Liver (tissue), 9 donors: Measurements from ENCODE around the gene RGS9BP. TPM values are rescaled to one million over a fixed set of nuclear protein-coding genes. Genes with fewer than 3 reads are reported as not detected.

ENCODE experiments used
- DNase-seq: peaks from one replicate; pipeline ENCODE4 v3.0.0-alpha.2; 2017; ENCODE audit warnings: low spot score
- H3K27ac ChIP-seq, 2 donors: one replicate each; pipeline ENCODE4 v1.7.0; 2013; ENCODE audit warnings: inconsistent platforms in 2 of 2, low read length in 2 of 2, control low read depth in 1 of 2, low read depth in 1 of 2, mild to moderate bottlenecking in 1 of 2
- H3K27me3 ChIP-seq, 4 donors: one replicate each; pipeline versions ENCODE4 v1.6.1 to v1.7.0; 2013; ENCODE audit warnings: low read length in 3 of 4, inconsistent platforms in 1 of 4, mild to moderate bottlenecking in 1 of 4, moderate library complexity in 1 of 4; ENCODE audit not compliant: control insufficient read depth in 4 of 4, insufficient read depth in 4 of 4
- H3K36me3 ChIP-seq, 4 donors: one replicate each; pipeline versions ENCODE4 v1.6.1 to v1.7.0; 2013; ENCODE audit warnings: low read length in 3 of 4, mild to moderate bottlenecking in 3 of 4, low read depth in 1 of 4, moderate library complexity in 1 of 4; ENCODE audit not compliant: control insufficient read depth in 4 of 4, insufficient read depth in 3 of 4
- H3K4me1 ChIP-seq, 4 donors: one replicate each; pipeline versions ENCODE4 v1.6.1 to v1.7.0; 2013; ENCODE audit warnings: low read length in 3 of 4, mild to moderate bottlenecking in 3 of 4, moderate library complexity in 1 of 4; ENCODE audit not compliant: control insufficient read depth in 4 of 4, insufficient read depth in 4 of 4
- H3K4me3 ChIP-seq, 3 donors: one replicate each; pipeline versions ENCODE4 v1.6.1 to v1.7.0; 2013; ENCODE audit warnings: low read length in 3 of 3, control low read depth in 1 of 3, low read depth in 1 of 3, mild to moderate bottlenecking in 1 of 3
- H3K9ac ChIP-seq, 2 donors: one replicate each; pipeline ENCODE4 v1.7.0; 2013; ENCODE audit warnings: low read length in 2 of 2, mild to moderate bottlenecking in 2 of 2, moderate library complexity in 2 of 2, control low read depth in 1 of 2, low read depth in 1 of 2
- H3K9me3 ChIP-seq, 4 donors: one replicate each; pipeline versions ENCODE4 v1.6.1 to v1.7.0; 2013; ENCODE audit warnings: low read length in 3 of 4; ENCODE audit not compliant: control insufficient read depth in 4 of 4
- EGR1 ChIP-seq, 2 donors: IDR thresholded peaks; 2 replicates each; pipeline ENCODE4 v1.6.1; 2016 to 2018; ENCODE audit warnings: antibody characterized with exemption in 2 of 2, low read depth in 2 of 2
- FOXA1 ChIP-seq: IDR thresholded peaks from 2 replicates; pipeline ENCODE4 v1.6.1; 2016; ENCODE audit warnings: antibody characterized with exemption
- FOXA2 ChIP-seq: IDR thresholded peaks from 2 replicates; pipeline ENCODE4 v1.6.1; 2016; ENCODE audit warnings: antibody characterized with exemption
- GABPA ChIP-seq, 2 donors: IDR thresholded peaks in 1 of 2; conservative IDR thresholded peaks in 1 of 2; 2 replicates each; pipeline ENCODE4 v1.6.1; 2016; ENCODE audit warnings: antibody characterized with exemption in 2 of 2, mild to moderate bottlenecking in 1 of 2, moderate library complexity in 1 of 2
- HNF4A ChIP-seq, 2 donors: conservative IDR thresholded peaks; 2 replicates each; pipeline ENCODE4 v1.6.1; 2016; ENCODE audit warnings: antibody characterized with exemption in 2 of 2, mild to moderate bottlenecking in 2 of 2
- HNF4G ChIP-seq: IDR thresholded peaks from 2 replicates; pipeline ENCODE4 v1.6.1; 2016; ENCODE audit warnings: antibody characterized with exemption
- NR2F2 ChIP-seq: IDR thresholded peaks from 2 replicates; pipeline ENCODE4 v1.6.1; 2016; ENCODE audit warnings: antibody characterized with exemption
- RAD21 ChIP-seq, 2 donors: IDR thresholded peaks; 2 replicates each; pipeline ENCODE4 v1.6.1; 2016; ENCODE audit warnings: antibody characterized with exemption in 2 of 2, mild to moderate bottlenecking in 2 of 2
- RXRA ChIP-seq, 2 donors: IDR thresholded peaks; 2 replicates each; pipeline ENCODE4 v1.6.1; 2017 to 2018; ENCODE audit warnings: antibody characterized with exemption in 2 of 2, mild to moderate bottlenecking in 1 of 2
- SP1 ChIP-seq: IDR thresholded peaks from 2 replicates; pipeline ENCODE4 v1.6.1; 2018; ENCODE audit warnings: antibody characterized with exemption, mild to moderate bottlenecking
- TAF1 ChIP-seq: conservative IDR thresholded peaks from 2 replicates; pipeline ENCODE4 v1.6.1; 2016; ENCODE audit warnings: antibody characterized with exemption, mild to moderate bottlenecking
- YY1 ChIP-seq: IDR thresholded peaks from 2 replicates; pipeline ENCODE4 v1.6.1; 2016; ENCODE audit warnings: antibody characterized with exemption, mild to moderate bottlenecking
- WGBS: extraction: QIAGEN DNeasy Blood & Tissue Kit; methylation state at CpG from one replicate; pipeline ENCODE4 v1.1.7; 2013; 5-methylcytosine and 5-hydroxymethylcytosine counted together
- polyA plus RNA-seq, 2 donors: library from polyadenylated mRNA; stranded (reverse) in 1 of 2; unstranded in 1 of 2; fragments of 200-250 nt in 1 of 2; fragments of >200 nt in 1 of 2; fragmentation: Nextera tagmentation in 1 of 2; extraction: Ambion mirVana in 1 of 2; gene quantifications; one replicate each; pipeline versions ENCODE4 v1.2.1 to v1.2.3, GENCODE V29; 2013 to 2015
- total RNA-seq, 2 donors: library from RNA; depleted of rRNA; stranded (reverse); fragments of >200 nt; gene quantifications; one replicate each; pipeline ENCODE4 v1.2.3, GENCODE V29; 2014
- TF ChIP-seq, protein P1 (sequence below): IDR thresholded peaks from 2 replicates; pipeline ENCODE4 v1.6.1; 2016; ENCODE audit warnings: antibody characterized with exemption
- TF ChIP-seq, protein P2 (sequence below): IDR thresholded peaks from 2 replicates; pipeline ENCODE4 v1.6.1; 2016; ENCODE audit warnings: antibody characterized with exemption
- TF ChIP-seq, protein P3 (sequence below): fragments of 150-350 bp; IDR thresholded peaks from 2 replicates; pipeline ENCODE4 v1.5.1; 2017; ENCODE audit warnings: improper control_type of control experiment, low read depth, low read length; ENCODE audit not compliant: missing input control
- TF ChIP-seq, protein P4 (sequence below): IDR thresholded peaks from 2 replicates; pipeline ENCODE4 v1.6.1; 2016; ENCODE audit warnings: antibody characterized with exemption
- TF ChIP-seq, protein P5 (sequence below): IDR thresholded peaks from 2 replicates; pipeline ENCODE4 v1.6.1; 2016; ENCODE audit warnings: antibody characterized with exemption, mild to moderate bottlenecking
- donor health status: healthy.
- donor health status: healthy.
- donor health status: healthy.
- donor health status: healthy.
- donor health status: healthy.

RGS9BP gene
- total and polyA plus RNA-seq, 4 donors, result under 0.01 to 0.05 (median 0.01) TPM; not detected in 1

DNA sequence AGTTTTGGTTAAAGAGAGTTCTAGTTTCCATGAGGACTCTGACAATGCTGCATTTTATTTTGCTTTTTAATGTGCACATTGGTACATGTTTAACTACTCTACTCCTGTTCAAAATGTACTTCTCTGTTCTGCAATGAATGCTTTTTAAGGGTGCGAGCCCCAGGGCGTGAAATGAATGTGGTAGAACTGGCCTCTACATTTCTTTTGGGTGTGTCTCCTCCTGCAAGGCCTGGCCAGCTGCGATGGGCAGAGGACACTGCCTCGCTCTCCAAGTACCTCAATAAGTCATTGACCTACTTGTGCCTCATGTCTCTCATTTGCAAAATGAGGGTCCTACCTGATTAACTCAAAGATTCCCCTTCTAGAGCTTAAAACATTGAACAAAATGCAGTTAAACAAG is 6.7 kb downstream of the RGS9BP start:
- Histone ChIP-seq H3K9me3 (no peaks in the 10 kb centered on the region), H3K36me3 (no peaks in the 10 kb centered on the region), H3K4me3 (no peak overlapping the region), H3K27ac (no peak overlapping the region), H3K9ac (no peak overlapping the region), H3K27me3 (no peaks in the 10 kb centered on the region), H3K4me1 (no peaks in the 10 kb centered on the region)
- TF ChIP-seq RAD21 (IDR thresholded peaks at IDR 0.05) (no peak), FOXA1 (no peak), EGR1 (IDR thresholded peaks at IDR 0.05; ENCODE audit: low read depth in 2 of 2) (no peak), TAF1 (no peak), FOXA2 (no peak), NR2F2 (no peak)
- TF ChIP-seq, protein P1, sequence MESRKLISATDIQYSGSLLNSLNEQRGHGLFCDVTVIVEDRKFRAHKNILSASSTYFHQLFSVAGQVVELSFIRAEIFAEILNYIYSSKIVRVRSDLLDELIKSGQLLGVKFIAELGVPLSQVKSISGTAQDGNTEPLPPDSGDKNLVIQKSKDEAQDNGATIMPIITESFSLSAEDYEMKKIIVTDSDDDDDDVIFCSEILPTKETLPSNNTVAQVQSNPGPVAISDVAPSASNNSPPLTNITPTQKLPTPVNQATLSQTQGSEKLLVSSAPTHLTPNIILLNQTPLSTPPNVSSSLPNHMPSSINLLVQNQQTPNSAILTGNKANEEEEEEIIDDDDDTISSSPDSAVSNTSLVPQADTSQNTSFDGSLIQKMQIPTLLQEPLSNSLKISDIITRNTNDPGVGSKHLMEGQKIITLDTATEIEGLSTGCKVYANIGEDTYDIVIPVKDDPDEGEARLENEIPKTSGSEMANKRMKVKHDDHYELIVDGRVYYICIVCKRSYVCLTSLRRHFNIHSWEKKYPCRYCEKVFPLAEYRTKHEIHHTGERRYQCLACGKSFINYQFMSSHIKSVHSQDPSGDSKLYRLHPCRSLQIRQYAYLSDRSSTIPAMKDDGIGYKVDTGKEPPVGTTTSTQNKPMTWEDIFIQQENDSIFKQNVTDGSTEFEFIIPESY, result no peak
- WGBS, result 82% methylated on average over 4 of the region's 4 CpGs
- no peak for DNase-seq

DNA sequence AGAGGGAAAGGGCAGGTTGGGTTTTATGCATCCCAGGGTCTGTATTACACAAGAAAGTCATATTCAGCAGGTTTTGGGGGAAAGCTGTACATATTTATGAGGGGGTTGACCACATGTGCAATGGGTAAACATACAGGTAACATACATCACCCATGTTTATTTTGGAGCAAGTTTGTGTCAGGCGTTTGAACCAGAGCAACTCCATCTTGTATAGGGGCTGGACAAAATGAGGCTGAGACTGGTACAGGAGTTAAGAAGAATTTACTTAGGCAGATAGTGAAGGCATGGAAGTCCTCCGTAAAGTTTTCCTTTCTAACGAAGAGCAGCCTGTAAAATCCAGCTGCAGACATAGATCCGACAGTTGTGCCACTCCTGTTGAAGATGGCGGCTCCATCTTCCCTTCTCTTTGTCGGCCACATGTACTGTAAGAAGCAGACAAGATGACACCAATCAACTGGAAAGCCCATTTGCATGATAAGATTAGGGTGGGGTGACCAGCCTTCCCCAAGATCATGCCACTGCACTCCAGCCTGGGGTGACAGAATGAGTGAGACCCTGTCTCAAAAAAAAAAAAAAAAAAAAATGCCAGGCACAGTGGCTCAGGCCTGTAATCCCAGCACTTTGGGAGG is 11.3 kb downstream of the RGS9BP start:
- no peak overlapping the region for H3K27ac ChIP-seq
- peaks cover 0 to 9% (median 5%) of the 10 kb centered on the region in 4 donors for H3K4me1 ChIP-seq
- no peak for DNase-seq
- H3K27me3 ChIP-seq, result no peaks in the 10 kb centered on the region
- TF ChIP-seq, protein P2, sequence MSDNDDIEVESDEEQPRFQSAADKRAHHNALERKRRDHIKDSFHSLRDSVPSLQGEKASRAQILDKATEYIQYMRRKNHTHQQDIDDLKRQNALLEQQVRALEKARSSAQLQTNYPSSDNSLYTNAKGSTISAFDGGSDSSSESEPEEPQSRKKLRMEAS, result no peak
- no peak for TF ChIP-seq NR2F2
- no peak for TF ChIP-seq FOXA1
- no peaks in the 10 kb centered on the region for H3K36me3 ChIP-seq
- H3K9ac ChIP-seq, result no peak overlapping the region
- WGBS, result 97% methylated on average over 6 of the region's 6 CpGs
- H3K9me3 ChIP-seq, result no peaks in the 10 kb centered on the region
- no peak overlapping the region for H3K4me3 ChIP-seq

DNA sequence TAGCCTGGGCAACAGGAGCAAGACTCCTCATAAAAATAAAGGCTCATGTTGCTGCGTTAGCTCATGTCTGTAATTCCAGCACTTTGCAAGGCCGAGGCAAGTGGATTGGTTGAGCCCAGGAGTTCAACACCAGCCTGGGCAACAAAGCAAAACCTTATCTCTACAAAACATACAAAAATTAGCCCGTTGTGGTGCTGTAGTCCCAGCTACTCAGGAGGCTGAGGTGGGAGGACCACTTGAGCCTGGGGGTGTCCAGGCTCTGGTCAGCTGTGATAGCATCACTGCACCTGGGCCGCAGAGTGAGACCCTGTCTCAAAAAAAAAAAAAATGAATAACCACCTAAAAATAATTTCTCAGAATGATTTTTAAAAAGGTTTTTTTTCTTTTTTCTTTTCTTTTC is 12.0 kb downstream of the RGS9BP start:
- H3K9me3 ChIP-seq, result no peaks in the 10 kb centered on the region
- peaks cover 5 to 14% (median 10%) of the 10 kb centered on the region in 4 donors for H3K4me1 ChIP-seq
- no peak overlapping the region for H3K9ac ChIP-seq
- WGBS, result 92% methylated on average over 4 of the region's 4 CpGs
- TF ChIP-seq GABPA (IDR thresholded peaks at IDR 0.05 in 1 of 2, conservative IDR thresholded peaks at IDR 0.05 in 1 of 2) (no peak), RAD21 (IDR thresholded peaks at IDR 0.05) (no peak), NR2F2 (no peak), RXRA (IDR thresholded peaks at IDR 0.05) (no peak), FOXA1 (no peak), EGR1 (IDR thresholded peaks at IDR 0.05; ENCODE audit: low read depth in 2 of 2) (no peak), SP1 (no peak), TAF1 (no peak), FOXA2 (no peak), HNF4G (no peak), HNF4A (conservative IDR thresholded peaks at IDR 0.05) (no peak), YY1 (no peak)
- TF ChIP-seq, protein P3, sequence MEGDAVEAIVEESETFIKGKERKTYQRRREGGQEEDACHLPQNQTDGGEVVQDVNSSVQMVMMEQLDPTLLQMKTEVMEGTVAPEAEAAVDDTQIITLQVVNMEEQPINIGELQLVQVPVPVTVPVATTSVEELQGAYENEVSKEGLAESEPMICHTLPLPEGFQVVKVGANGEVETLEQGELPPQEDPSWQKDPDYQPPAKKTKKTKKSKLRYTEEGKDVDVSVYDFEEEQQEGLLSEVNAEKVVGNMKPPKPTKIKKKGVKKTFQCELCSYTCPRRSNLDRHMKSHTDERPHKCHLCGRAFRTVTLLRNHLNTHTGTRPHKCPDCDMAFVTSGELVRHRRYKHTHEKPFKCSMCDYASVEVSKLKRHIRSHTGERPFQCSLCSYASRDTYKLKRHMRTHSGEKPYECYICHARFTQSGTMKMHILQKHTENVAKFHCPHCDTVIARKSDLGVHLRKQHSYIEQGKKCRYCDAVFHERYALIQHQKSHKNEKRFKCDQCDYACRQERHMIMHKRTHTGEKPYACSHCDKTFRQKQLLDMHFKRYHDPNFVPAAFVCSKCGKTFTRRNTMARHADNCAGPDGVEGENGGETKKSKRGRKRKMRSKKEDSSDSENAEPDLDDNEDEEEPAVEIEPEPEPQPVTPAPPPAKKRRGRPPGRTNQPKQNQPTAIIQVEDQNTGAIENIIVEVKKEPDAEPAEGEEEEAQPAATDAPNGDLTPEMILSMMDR, result no peak
- TF ChIP-seq, protein P4, sequence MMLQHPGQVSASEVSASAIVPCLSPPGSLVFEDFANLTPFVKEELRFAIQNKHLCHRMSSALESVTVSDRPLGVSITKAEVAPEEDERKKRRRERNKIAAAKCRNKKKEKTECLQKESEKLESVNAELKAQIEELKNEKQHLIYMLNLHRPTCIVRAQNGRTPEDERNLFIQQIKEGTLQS, result no peak
- TF ChIP-seq, protein P5, sequence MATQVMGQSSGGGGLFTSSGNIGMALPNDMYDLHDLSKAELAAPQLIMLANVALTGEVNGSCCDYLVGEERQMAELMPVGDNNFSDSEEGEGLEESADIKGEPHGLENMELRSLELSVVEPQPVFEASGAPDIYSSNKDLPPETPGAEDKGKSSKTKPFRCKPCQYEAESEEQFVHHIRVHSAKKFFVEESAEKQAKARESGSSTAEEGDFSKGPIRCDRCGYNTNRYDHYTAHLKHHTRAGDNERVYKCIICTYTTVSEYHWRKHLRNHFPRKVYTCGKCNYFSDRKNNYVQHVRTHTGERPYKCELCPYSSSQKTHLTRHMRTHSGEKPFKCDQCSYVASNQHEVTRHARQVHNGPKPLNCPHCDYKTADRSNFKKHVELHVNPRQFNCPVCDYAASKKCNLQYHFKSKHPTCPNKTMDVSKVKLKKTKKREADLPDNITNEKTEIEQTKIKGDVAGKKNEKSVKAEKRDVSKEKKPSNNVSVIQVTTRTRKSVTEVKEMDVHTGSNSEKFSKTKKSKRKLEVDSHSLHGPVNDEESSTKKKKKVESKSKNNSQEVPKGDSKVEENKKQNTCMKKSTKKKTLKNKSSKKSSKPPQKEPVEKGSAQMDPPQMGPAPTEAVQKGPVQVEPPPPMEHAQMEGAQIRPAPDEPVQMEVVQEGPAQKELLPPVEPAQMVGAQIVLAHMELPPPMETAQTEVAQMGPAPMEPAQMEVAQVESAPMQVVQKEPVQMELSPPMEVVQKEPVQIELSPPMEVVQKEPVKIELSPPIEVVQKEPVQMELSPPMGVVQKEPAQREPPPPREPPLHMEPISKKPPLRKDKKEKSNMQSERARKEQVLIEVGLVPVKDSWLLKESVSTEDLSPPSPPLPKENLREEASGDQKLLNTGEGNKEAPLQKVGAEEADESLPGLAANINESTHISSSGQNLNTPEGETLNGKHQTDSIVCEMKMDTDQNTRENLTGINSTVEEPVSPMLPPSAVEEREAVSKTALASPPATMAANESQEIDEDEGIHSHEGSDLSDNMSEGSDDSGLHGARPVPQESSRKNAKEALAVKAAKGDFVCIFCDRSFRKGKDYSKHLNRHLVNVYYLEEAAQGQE, result no peak
- TF ChIP-seq, protein P2, result no peak
- TF ChIP-seq, protein P1, result no peak
- H3K27ac ChIP-seq, result no peak overlapping the region
- H3K4me3 ChIP-seq, result no peak overlapping the region
- H3K27me3 ChIP-seq, result no peaks in the 10 kb centered on the region
- H3K36me3 ChIP-seq, result no peaks in the 10 kb centered on the region
- no peak for DNase-seq
